HEK293 (cell line): ENCODE results near the gene NT5M.

Source experiments
- CTCF ChIA-PET: fragments of 350-600 bp; formaldehyde crosslinking; extraction: SDS; loops from one replicate; lab custom pipeline; 2021; ENCODE audit warnings: antibody characterized with exemption; lab: Yijun Ruan, JAX
- POLR2A ChIA-PET: fragments of 300-600 bp; formaldehyde crosslinking; extraction: SDS; loops from one replicate; lab custom pipeline; 2020; ENCODE audit warnings: antibody characterized with exemption, inconsistent platforms; lab: Yijun Ruan, JAX
- H3K27ac ChIP-seq: fragments of 200-500 bp; sonication (Bioruptor generic); 2 replicates; pipeline ENCODE4 v1.5.1; 2014; ENCODE audit warnings: low read depth, low read length, control low read depth, inconsistent platforms; ENCODE audit errors: extremely low read depth
- H3K36me3 ChIP-seq, 2 experiments: fragments of 200-500 bp in 1 of 2; sonication (Bioruptor generic) in 1 of 2; 1 replicate in 1 of 2; 2 replicates in 1 of 2; pipeline ENCODE4 v1.5.1; 2014 to 2017; ENCODE audit warnings: inconsistent platforms in 2 of 2, low read length in 2 of 2; ENCODE audit not compliant: control insufficient read depth in 2 of 2, insufficient read depth in 1 of 2
- H3K4me1 ChIP-seq: fragments of 200-500 bp; sonication (Bioruptor generic); 2 replicates; pipeline ENCODE4 v1.5.1; 2014; ENCODE audit warnings: mild to moderate bottlenecking, low read length, inconsistent platforms; ENCODE audit not compliant: control insufficient read depth, insufficient read depth
- H3K4me3 ChIP-seq: 2 replicates; pipeline ENCODE4 v1.5.1; 2011; ENCODE audit warnings: low read depth, mild to moderate bottlenecking, control low read depth, low read length, moderate library complexity
- H3K9me3 ChIP-seq: fragments of 200-500 bp; sonication (Bioruptor generic); 2 replicates; pipeline ENCODE4 v1.5.1; 2014; ENCODE audit warnings: low read depth, low read length, inconsistent platforms; ENCODE audit not compliant: control insufficient read depth, insufficient read depth
- CTCF ChIP-seq: fragments of 450-650 bp; formaldehyde crosslinking; IDR thresholded peaks from 2 replicates; pipeline ENCODE4 v1.5.1; 2016; ENCODE audit warnings: missing biosample characterization, missing genetic modification characterization
- SCRT2 ChIP-seq: fragments of 450-650 bp; formaldehyde crosslinking; IDR thresholded peaks from 2 replicates; pipeline ENCODE4 v1.5.1; 2016; ENCODE audit warnings: missing biosample characterization, missing genetic modification characterization
- SP3 ChIP-seq: fragments of 450-650 bp; formaldehyde crosslinking; IDR thresholded peaks from 2 replicates; pipeline ENCODE4 v1.5.1; 2016; ENCODE audit warnings: missing biosample characterization, missing genetic modification characterization
- TSHZ1 ChIP-seq: fragments of 450-650 bp; formaldehyde crosslinking; IDR thresholded peaks from 2 replicates; pipeline ENCODE4 v1.5.1; 2016; ENCODE audit warnings: missing biosample characterization, missing genetic modification characterization, borderline replicate concordance
- ZBTB8A ChIP-seq: fragments of 450-650 bp; formaldehyde crosslinking; IDR thresholded peaks from 2 replicates; pipeline ENCODE4 v1.5.1; 2016; ENCODE audit warnings: missing biosample characterization, missing genetic modification characterization
- ZNF184 ChIP-seq: fragments of 450-650 bp; IDR thresholded peaks from 2 replicates; pipeline ENCODE4 v1.5.1; 2018; ENCODE audit warnings: missing biosample characterization, mild to moderate bottlenecking, missing genetic modification characterization
- ZNF274 ChIP-seq, 2 experiments: fragments of 200-500 bp in 1 of 2; fragments of 450-650 bp in 1 of 2; sonication (Bioruptor generic) in 1 of 2; formaldehyde crosslinking in 1 of 2; IDR thresholded peaks; 2 replicates each; pipeline versions ENCODE4 v1.5.1 to v1.6.1; 2014 to 2016; ENCODE audit warnings: borderline replicate concordance in 1 of 2, inconsistent platforms in 1 of 2, low read length in 1 of 2, missing biosample characterization in 1 of 2, missing genetic modification characterization in 1 of 2
- ZNF48 ChIP-seq: fragments of 450-650 bp; formaldehyde crosslinking; IDR thresholded peaks from 2 replicates; pipeline ENCODE4 v1.5.1; 2016; ENCODE audit warnings: missing biosample characterization, missing genetic modification characterization
- ZNF488 ChIP-seq: fragments of 450-650 bp; formaldehyde crosslinking; IDR thresholded peaks from 2 replicates; pipeline ENCODE4 v1.5.1; 2016; ENCODE audit warnings: missing biosample characterization, missing genetic modification characterization
- ZNF513 ChIP-seq: fragments of 450-650 bp; IDR thresholded peaks from 2 replicates; pipeline ENCODE4 v1.5.1; 2018; ENCODE audit warnings: missing biosample characterization, missing genetic modification characterization
- ZNF518A ChIP-seq: fragments of 450-650 bp; formaldehyde crosslinking; conservative IDR thresholded peaks from 2 replicates; pipeline ENCODE4 v1.5.1; 2016; ENCODE audit warnings: low read depth, missing biosample characterization, missing genetic modification characterization
- ZNF529 ChIP-seq: fragments of 450-650 bp; formaldehyde crosslinking; IDR thresholded peaks from 2 replicates; pipeline ENCODE4 v1.5.1; 2017; ENCODE audit warnings: missing genetic modification characterization, missing biosample characterization; ENCODE audit not compliant: insufficient replicate concordance
- ZNF555 ChIP-seq: fragments of 450-650 bp; formaldehyde crosslinking; conservative IDR thresholded peaks from 2 replicates; pipeline ENCODE4 v1.5.1; 2017; ENCODE audit warnings: missing biosample characterization, mild to moderate bottlenecking, missing genetic modification characterization, inconsistent platforms
- ZNF660 ChIP-seq: fragments of 450-650 bp; IDR thresholded peaks from 2 replicates; pipeline ENCODE4 v1.5.1; 2018; ENCODE audit warnings: missing biosample characterization, mild to moderate bottlenecking, missing genetic modification characterization
- ZSCAN16 ChIP-seq: fragments of 450-650 bp; formaldehyde crosslinking; IDR thresholded peaks from 2 replicates; pipeline ENCODE4 v1.5.1; 2016; ENCODE audit warnings: missing biosample characterization, missing genetic modification characterization
- ZSCAN18 ChIP-seq: fragments of 450-650 bp; formaldehyde crosslinking; IDR thresholded peaks from 2 replicates; pipeline ENCODE4 v1.5.1; 2016; ENCODE audit warnings: missing biosample characterization, missing genetic modification characterization
- ZSCAN30 ChIP-seq: fragments of 450-650 bp; IDR thresholded peaks from 2 replicates; pipeline ENCODE4 v1.5.1; 2018; ENCODE audit warnings: missing biosample characterization, mild to moderate bottlenecking, missing genetic modification characterization, moderate library complexity

The NT5M gene

GRCh38 chr17:17355426-17355825, 52.3 kb downstream of the NT5M start (continued):
- TF ChIP-seq ZNF274 (IDR thresholded peaks at IDR 0.05; ENCODE audit: low read length) (no peak), ZNF274 (tag by site-specific recombination; IDR thresholded peaks at IDR 0.05; ENCODE audit: borderline replicate concordance) (no peak), SCRT2 (tag by site-specific recombination) (no peak)
- TF ChIP-seq, all 188 proteins: peak for 0

GRCh38 chr17:17356149-17356930, 53.2 kb downstream of the NT5M start:
- no peak overlapping the region for H3K4me3 ChIP-seq
- H3K36me3 ChIP-seq: no peaks in the 10 kb centered on the region
- ChIA-PET POLR2A (no interaction called here), CTCF (interaction anchor here (0.6 to 7.0 kb wide), 37 partner anchors 9 to 565 kb away, joined by 3 to 161 read pairs (median 4); partner anchors contain the start of genes RAI1 and RASD1)
- no peak overlapping the region for H3K27ac ChIP-seq
- no peaks in the 10 kb centered on the region for H3K9me3 ChIP-seq
- H3K4me1 ChIP-seq: no peaks in the 10 kb centered on the region
- TF ChIP-seq ZNF555 (tag by site-specific recombination) (no peak), ZNF274 (IDR thresholded peaks at IDR 0.05; ENCODE audit: low read length) (no peak), ZNF274 (tag by site-specific recombination; IDR thresholded peaks at IDR 0.05; ENCODE audit: borderline replicate concordance) (no peak), SP3 (no peak), ZNF518A (tag by site-specific recombination) (no peak), CTCF (peak; percentile 95), ZNF488 (tag by site-specific recombination) (no peak), ZSCAN18 (tag by site-specific recombination) (no peak), ZNF48 (tag by site-specific recombination) (no peak), ZSCAN30 (tag by site-specific recombination) (peak; percentile 73), ZNF660 (tag by site-specific recombination) (peak; percentile 45; the same call in 1 of the 2 replicates), ZNF513 (no peak), ZBTB8A (tag by site-specific recombination) (0 out of 2 replicates have a peak, but pooled peaks have one; percentile 13), ZNF184 (tag by site-specific recombination) (no peak), TSHZ1 (tag by site-specific recombination) (no peak), ZNF529 (tag by site-specific recombination) (no peak), ZSCAN16 (no peak)
